Progenitor cell of endocrine pancreas (in vitro differentiated cells): ENCODE measurements around the gene ACSL5. TPM values are rescaled to one million over a fixed set of nuclear protein-coding genes. Genes with fewer than 3 reads are reported as not detected.

ENCODE experiments used
- DNase-seq: peaks from one replicate; pipeline ENCODE4 v3.0.0; 2021; ENCODE audit warnings: low spot score; ENCODE audit not compliant: unreplicated experiment
- H3K27ac Mint-ChIP-seq: 2 replicates; pipeline ENCODE4 v1.8.0; 2021; ENCODE audit warnings: mild to moderate bottlenecking, moderate library complexity, mixed read lengths
- H3K27me3 Mint-ChIP-seq: 2 replicates; pipeline ENCODE4 v1.8.0; 2021; ENCODE audit warnings: mixed read lengths
- H3K36me3 Mint-ChIP-seq: 2 replicates; pipeline ENCODE4 v1.8.0; 2022; ENCODE audit warnings: mixed read lengths; ENCODE audit not compliant: insufficient read depth
- H3K4me1 Mint-ChIP-seq: 2 replicates; pipeline ENCODE4 v1.8.0; 2021; ENCODE audit warnings: low read depth, mixed read lengths
- H3K4me3 Mint-ChIP-seq: 2 replicates; pipeline ENCODE4 v1.8.0; 2021; ENCODE audit warnings: low read depth, mild to moderate bottlenecking, moderate library complexity, mixed read lengths
- H3K9me3 Mint-ChIP-seq: 2 replicates; pipeline ENCODE4 v1.8.0; 2021; ENCODE audit warnings: low read depth, mixed read lengths
- total RNA-seq: library from RNA; stranded (reverse); gene quantifications from 2 replicates; pipeline ENCODE4 v1.2.1, GENCODE V29; 2021
- TF ChIP-seq, protein P1 (sequence below): fragments of 200-600 bp; sonication (generic); IDR thresholded peaks from one replicate; pipeline ENCODE4 v1.5.0; 2021; ENCODE audit warnings: antibody characterized with exemption, mild to moderate bottlenecking; ENCODE audit not compliant: unreplicated experiment

Gene ACSL5
- total RNA-seq, 1 donor from 2014 or later = 0.22 TPM

DNA sequence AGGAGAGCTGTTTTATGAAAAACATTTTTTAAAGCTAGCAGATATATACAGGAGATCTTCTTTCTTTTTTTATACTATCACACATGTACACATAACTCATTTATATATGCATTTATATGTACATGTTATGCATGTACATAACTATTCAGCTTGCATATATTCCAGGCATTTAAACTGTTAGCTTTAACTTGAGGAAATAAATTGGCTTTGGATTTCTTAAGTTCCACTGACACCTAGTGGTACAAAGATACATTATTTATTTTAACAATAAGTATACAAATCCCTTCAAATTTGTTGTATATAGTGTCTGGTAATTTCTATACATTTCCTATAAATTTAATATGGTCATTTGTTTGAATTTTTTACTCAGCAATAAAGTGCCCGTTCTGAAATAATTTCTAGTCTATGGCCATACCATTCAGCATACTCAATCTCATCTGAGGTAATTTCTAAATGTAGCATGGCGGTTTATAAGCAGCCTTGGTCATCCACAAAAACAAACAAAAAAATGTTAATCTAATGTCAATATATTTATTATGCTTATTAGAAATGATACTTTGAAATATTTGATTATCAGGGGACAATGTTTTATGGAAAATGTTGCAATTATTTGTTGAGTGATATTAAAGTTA, 61.2 kb downstream of the ACSL5 start:
- no peak overlapping the region for H3K4me3 Mint-ChIP-seq
- H3K4me1 Mint-ChIP-seq = no peaks in the 10 kb centered on the region
- H3K36me3 Mint-ChIP-seq = peaks cover 12% of the 10 kb centered on the region
- DNase-seq = no peak
- H3K27ac Mint-ChIP-seq = no peak overlapping the region
- TF ChIP-seq, protein P1, sequence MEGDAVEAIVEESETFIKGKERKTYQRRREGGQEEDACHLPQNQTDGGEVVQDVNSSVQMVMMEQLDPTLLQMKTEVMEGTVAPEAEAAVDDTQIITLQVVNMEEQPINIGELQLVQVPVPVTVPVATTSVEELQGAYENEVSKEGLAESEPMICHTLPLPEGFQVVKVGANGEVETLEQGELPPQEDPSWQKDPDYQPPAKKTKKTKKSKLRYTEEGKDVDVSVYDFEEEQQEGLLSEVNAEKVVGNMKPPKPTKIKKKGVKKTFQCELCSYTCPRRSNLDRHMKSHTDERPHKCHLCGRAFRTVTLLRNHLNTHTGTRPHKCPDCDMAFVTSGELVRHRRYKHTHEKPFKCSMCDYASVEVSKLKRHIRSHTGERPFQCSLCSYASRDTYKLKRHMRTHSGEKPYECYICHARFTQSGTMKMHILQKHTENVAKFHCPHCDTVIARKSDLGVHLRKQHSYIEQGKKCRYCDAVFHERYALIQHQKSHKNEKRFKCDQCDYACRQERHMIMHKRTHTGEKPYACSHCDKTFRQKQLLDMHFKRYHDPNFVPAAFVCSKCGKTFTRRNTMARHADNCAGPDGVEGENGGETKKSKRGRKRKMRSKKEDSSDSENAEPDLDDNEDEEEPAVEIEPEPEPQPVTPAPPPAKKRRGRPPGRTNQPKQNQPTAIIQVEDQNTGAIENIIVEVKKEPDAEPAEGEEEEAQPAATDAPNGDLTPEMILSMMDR = peak; percentile 69
- no peaks in the 10 kb centered on the region for H3K9me3 Mint-ChIP-seq
- no peaks in the 10 kb centered on the region for H3K27me3 Mint-ChIP-seq

DNA sequence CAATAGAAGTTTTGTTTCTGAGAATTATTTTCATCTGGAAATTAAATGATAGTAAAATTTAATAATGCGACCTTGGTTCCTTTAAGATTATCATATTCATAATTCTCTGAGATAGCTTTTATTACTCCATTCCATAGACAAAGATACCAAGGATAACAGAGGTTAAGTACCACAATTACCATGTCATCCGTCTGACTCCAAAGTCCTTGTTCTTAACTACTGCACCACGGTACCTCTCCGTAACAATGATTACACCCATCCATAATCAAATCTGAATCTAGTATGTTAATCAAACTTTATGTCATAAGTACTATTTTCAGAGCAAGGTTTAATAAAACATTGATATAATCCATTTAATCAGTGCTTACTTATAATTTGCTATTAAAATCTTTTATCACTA, 64.4 kb downstream of the ACSL5 start:
- DNase-seq = no peak
- no peaks in the 10 kb centered on the region for H3K9me3 Mint-ChIP-seq
- H3K4me1 Mint-ChIP-seq = no peaks in the 10 kb centered on the region
- peaks cover 19% of the 10 kb centered on the region for H3K36me3 Mint-ChIP-seq
- no peak overlapping the region for H3K4me3 Mint-ChIP-seq
- TF ChIP-seq, protein P1 = no peak
- no peaks in the 10 kb centered on the region for H3K27me3 Mint-ChIP-seq
- H3K27ac Mint-ChIP-seq = no peak overlapping the region

DNA sequence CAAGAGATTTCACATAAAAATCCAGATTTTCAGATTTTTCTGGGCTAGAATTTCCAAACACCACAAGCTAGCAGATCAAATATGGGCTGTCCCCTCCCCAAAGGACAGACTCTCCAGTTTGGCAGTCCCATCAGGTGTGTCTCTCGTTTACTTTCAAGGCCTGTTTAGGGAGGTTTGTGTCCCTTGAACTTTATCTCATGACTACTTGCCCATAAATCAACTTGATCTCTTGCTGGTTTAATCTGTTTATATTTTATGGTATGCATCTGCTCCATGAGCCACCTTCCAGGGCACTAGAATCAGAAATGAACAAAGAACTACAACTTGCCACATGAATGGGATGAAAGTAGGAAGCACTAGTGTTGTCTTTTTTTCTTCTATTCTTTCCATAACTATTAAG, 67.6 kb downstream of the ACSL5 start:
- Mint-ChIP-seq H3K36me3 (peaks cover 15% of the 10 kb centered on the region), H3K9me3 (no peaks in the 10 kb centered on the region), H3K4me1 (peaks cover 8% of the 10 kb centered on the region), H3K27me3 (no peaks in the 10 kb centered on the region), H3K4me3 (no peak overlapping the region), H3K27ac (no peak overlapping the region)
- TF ChIP-seq, protein P1 = no peak
- DNase-seq = no peak

DNA sequence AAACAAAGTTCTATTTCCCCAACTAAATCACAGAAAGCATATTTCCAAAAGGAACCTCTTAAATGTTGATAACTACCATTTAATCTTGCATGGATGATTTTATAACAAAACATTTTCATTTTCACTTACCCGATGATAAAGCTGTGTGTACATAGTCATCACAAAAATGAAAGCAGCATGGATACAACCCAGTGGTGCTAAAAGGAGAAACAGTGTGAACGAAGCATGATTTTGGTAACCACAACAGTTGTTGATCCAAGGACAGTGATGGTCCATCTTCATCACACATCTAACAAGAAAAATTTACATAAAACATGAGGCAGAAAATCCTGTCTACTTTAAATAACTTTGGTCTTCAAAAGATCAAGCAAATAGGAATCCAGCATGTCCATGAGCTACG, 68.1 kb downstream of the ACSL5 start:
- Mint-ChIP-seq H3K27ac (no peak overlapping the region), H3K27me3 (no peaks in the 10 kb centered on the region), H3K4me3 (no peak overlapping the region), H3K36me3 (peaks cover 15% of the 10 kb centered on the region), H3K4me1 (peaks cover 8% of the 10 kb centered on the region), H3K9me3 (no peaks in the 10 kb centered on the region)
- TF ChIP-seq, protein P1 = no peak
- DNase-seq = no peak

DNA sequence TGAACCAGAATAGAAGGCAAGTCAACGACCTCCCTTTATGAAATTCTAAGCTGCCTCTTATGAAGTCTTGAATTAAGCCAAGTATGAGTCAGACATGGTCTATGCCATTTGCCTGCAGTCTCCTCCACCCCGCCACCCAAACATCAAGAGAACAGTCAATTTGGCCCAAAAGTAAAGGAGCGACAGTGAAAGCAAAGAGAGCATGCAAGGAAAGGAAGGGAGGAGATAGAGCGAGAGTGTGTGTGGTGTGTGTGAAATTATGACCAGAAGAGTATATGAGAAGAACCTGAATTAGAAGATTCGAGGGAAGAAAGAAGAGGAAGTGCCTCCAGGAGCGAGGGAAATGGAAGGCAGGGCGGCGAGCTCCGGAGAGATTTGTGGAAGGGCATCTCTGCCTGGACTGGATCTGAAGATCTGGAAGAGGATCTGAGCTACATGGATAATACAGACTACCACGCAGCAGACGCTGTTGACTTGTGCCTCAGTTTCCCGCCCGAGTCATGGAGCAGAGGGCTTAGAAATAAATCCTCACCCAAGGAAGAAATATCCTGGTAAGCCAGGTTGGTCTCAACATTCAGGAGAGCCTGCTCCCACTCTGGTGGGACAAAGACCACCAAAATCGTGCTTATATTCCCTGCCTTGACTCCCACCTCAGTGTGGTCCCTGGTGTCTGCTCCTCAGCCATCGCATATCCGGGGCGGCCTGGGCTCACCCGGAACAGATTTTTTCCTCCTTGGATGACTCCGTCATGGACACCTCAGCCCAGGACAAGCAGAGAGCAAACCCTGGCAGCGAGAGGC, 72.3 kb downstream of the ACSL5 start:
- peak overlapping the region; percentile 93 for H3K27ac Mint-ChIP-seq
- peaks cover 15% of the 10 kb centered on the region for H3K4me1 Mint-ChIP-seq
- peak overlapping the region; percentile 90 for H3K4me3 Mint-ChIP-seq
- peaks cover 5% of the 10 kb centered on the region for H3K36me3 Mint-ChIP-seq
- H3K9me3 Mint-ChIP-seq = no peaks in the 10 kb centered on the region
- no peak for DNase-seq
- H3K27me3 Mint-ChIP-seq = no peaks in the 10 kb centered on the region
- TF ChIP-seq, protein P1 = no peak
